GM19193 (cell line): ENCODE results near the gene GRN.
A peak's percentile ranks its signal among the peaks of the same experiment; 100 is the strongest.

Source experiments
- POLR2A ChIP-seq: IDR thresholded peaks from 4 replicates; pipeline ENCODE4 v1.6.1; 2011; ENCODE audit not compliant: insufficient read depth, insufficient read length; ENCODE audit errors: extremely low read depth

Gene GRN

GRCh38 chr17:44382917-44383316, 37.8 kb downstream of the GRN start:
- TF ChIP-seq POLR2A, result no peak

DNA sequence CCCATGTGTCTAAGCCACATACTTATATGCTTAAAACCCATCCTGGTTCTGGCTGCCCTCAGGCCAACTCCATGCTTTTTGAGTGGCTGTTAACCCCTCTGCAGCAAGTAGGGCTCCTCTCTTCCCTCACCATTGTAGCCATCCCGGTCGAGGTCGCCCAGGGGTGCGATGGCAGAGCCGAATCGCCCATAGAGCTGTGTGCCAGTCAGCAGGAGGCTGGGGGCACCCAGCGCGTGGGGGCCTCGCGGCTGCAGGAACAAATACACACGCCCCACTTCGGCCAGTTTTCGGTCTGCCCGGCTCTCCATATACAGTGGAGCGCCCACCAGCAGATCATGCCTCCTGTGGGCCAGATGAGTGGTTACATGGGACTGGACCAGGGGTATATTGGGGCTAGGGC, 38.3 kb downstream of the GRN start:
- no peak for TF ChIP-seq POLR2A

DNA sequence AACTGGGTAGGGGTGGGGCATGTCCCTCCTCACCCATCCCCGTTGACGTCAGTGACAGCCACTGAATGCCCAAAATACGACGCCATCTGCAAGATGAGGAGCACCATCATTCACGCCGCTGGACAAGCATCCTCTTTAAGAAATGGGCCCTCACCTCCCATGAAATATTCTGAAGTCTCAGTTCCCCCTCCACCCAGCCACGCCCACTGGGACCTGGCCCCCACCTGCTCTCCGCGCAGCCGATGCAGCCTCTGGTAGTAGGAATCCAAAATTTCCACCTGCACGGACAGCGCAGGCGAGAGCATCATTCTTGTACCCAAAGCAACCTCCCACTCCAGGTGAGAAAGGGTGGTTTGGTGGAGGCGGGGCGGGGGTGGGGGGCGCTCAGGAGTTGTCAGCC, 38.8 kb downstream of the GRN start:
- no peak for TF ChIP-seq POLR2A

- no peak for TF ChIP-seq POLR2A
These were observed 39.2 kb downstream of the GRN start for GRCh38 chr17:44384281-44384822.

DNA sequence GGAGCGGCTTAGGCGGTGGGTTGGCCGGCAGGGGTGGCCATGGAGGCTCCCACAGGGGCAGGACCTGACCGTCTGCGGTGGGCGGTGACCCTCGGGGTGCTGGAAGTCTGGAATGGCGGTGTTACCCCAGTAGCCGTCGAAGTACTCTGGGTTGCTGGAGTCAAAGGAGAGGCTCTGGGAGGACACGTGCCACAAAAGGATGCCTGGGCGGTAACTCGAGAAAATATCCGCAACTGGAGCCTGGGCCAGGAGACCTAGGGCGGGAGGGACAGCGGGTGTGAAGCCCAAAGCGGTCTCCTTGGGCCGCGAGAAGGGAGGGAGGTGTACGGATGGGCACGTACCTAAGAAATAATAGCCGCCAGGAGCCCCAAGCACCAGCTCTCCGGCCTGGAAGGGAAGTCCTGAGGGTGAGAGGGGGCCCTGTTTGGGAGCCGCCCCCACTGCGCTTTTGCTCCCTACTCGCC, 39.8 kb downstream of the GRN start:
- TF ChIP-seq POLR2A, result no peak

GRCh38 chr17:44385287-44386181, 40.4 kb downstream of the GRN start:
- TF ChIP-seq POLR2A, result peak; percentile 36

GRCh38 chr17:44386182-44386525, 41.1 kb downstream of the GRN start:
- TF ChIP-seq POLR2A, result no peak

DNA sequence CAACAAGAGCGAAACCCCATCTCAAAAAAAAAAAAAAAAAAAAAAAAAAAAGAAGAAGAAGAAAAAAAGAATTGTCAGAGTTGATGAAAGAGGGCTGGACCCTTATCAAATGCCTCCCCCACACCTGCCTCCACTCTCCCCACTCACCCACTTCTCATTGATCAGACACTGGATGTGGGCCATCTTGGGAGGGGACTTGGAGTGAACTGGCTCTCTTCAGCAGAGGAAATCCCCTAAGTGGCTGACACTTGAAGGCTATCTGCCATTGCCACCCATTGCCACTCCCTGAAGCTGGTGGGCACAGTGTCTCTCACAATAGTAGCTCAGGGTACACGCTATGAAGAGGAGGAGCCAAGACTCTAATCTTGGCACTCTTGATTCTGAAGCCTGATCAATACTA, 42.7 kb downstream of the GRN start:
- TF ChIP-seq POLR2A, result no peak

DNA sequence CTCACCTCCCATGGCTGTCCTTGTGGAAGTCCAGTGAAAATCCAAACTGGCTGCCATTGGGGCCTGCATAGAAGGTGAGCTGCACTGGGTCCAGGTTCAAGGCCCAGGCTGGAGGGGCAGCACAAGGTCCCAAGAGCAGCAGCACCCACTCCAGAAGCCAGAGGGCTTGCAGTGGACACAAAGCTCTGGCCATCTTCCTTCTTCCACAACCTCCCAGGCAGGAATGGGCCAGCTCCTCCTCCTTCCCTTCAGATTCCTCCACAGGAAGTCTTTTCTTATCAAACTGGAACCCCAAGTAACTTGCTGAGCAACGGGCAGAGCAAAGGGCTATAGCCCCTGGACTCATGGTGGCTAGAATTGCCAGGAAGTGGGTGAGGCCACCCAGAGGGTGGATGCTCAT, 44.2 kb downstream of the GRN start, which contains the start of gene ITGA2B:
Gene ITGA2B, minus strand, starts transcription at position 369 of the 400 bp plus-strand sequence. Its CDS starts 176 bp downstream, at position 193.
- no peak for TF ChIP-seq POLR2A

DNA sequence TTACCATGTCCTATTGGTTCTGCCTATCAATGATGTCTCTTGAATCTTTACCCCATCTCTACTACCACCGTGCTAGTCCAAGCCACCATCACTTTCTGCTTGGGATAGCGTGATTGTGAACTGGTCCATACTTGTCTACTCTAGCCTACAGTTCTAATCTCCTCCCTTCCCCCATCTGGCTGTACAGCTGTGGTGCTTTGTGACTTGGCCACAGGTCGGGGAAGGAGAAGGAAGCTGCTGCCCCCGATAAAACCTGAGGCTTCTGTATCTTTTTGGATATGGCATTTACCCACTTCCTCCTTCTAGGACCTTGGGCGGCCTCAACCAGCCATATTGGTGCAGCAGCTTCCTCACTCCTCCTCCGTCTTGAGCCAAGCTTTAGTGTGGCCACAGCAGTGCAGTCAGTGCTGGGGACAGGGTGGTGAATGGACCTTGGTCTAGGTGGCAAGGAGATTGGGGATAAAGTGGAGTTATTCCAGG, 44.7 kb downstream of the GRN start:
- no peak for TF ChIP-seq POLR2A

- TF ChIP-seq POLR2A, result no peak
These were observed 45.3 kb downstream of the GRN start for GRCh38 chr17:44390250-44390870.

DNA sequence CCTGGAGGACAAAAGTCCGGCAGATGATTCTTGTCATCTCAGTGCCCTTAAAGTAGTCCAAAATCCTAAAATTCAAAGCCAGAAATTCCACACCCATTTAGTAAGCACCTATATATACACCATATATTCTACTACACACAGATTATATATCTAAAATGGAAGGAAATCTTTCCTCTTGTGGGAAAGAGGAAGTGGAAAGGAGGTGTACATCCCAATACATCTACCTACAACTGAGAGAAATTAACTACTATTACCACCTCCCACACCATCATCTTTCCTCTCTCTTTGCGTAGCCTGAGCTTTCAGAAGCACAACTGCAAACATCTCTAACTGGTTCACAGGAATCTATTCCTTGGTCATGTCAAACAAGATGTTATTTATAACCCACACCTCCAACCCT, 49.7 kb downstream of the GRN start:
- TF ChIP-seq POLR2A, result no peak

DNA sequence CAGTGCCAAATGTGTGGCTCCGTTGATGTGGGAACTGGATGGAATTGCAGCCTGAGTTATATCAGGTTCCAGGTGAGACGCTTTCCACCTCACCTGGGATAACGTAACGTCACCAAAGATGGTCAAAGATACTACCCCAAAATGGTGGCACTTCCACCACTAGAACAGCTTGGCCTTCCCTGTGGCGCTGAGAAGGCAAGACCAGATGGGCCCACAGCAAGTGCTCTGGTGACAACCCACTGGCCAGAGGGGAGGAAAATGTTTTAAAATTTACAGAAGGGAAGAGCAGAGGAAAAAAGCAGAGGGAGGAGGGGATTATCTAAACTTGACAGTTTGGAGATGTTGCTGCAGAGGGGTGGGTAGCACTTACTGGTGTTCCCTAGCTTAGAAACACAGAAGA, 51.8 kb downstream of the GRN start:
- TF ChIP-seq POLR2A, result no peak

DNA sequence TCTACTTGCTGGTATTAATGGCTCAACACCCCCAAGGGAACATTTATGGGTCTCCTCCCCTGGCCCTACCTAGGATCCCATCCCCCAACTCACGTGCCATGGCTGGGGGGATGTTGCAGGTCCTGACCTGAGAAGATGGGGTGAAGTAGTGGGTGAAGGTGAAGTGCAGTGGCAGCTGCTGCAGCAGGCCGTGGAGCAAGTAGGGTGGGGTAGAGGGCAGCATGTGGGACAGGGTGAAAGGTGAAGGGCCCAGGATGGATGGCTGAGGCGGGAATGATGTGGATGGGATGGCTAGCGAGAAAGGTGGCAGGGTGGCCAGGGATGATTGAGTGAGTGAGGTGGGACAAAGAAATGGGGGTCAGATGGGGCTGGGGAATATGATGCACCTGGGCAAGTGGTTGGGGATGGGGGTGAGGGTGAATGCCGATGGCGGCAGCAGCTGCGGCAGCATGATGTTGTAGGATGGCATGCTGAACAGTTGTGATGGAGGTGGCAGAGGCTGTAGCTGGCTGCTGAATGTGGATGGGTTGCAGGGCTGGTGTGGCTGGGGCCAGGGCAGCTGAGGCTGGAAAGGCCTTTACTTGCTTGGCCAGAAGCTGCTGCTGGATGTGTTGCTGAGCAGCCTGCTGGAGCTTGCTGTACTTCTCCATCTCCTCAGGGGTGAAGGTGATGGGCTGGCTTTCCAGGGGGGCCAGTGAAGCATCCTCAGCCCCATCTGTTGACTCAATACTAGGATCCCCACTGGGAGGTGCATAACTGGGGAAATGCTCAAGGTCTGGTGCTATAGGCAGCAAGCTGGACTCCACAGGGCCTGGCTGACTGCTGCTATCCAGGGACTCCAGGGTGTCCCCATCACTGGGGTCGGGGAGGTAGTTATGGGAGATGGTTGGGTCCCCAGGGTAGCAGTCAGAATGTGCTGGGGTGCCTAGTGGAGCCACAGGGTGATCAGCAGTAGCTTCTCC, 52.7 kb downstream of the GRN start:
- TF ChIP-seq POLR2A, result no peak
